GM19240 (cell line): ENCODE data around the gene PSME2.
"Not testable (repeated sequence)": the region's sequence is repeated elsewhere in the genome, so short reads cannot be mapped to it uniquely, and the experiment has no call there.

Experiments
- DNase-seq: peaks from one replicate; pipeline ENCODE4 v3.0.0; 2011; ENCODE audit warnings: low spot score; ENCODE audit not compliant: insufficient read length

Gene PSME2

DNA sequence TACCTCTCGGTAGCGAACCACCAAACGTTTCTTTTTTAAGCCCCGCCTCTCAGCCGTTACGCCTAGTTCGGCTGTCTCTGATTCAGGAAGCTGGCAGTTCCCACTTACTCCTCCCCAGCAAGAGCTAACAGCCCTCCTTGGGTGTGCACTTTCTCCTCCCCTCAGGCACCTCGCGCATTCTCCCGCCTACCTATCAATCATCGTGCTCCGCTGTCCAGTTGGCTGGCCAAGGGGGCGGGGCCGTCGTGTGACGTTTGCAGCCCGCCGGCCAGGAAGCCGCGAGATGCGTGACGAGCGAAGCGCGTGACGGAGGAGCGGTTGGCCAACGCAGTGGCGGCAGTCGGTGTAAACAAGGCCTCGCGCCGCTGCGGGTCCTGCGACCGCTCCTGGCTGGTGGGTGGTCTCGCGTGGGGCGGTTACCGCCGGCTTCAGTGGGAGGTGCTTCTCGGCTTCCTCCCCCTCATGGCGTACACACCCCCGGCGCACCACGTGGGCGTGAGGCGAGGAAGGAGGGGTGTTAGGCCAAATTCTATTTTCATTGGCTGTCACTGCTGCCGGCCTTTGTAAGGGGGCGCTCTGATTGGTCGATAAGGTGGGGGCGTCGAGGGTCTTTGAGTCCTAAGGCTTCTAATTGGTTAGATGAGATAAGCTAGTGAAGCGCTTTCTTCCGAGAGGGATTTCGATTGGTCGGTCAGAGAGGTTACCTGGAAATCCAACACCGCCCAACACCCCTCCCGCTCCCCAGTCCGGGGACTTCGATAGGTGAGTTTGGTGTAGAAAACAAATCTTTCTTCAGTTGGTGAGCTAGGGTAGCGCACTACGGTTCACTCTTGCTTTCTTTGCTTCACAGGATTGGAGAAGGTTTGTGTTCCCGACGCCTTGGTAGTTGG lies 31.6 kb downstream of the PSME2 start, which contains the start of the genes DCAF11 and NRL:
Gene DCAF11 (plus strand): TSS at position 246 of the 890 bp plus-strand sequence. CDS start 818 bp downstream, outside the sequence.
Gene NRL (minus strand): TSS at position 418 of the 890 bp plus-strand sequence. CDS start 32,101 bp downstream, outside the sequence.
- DNase-seq = peak; percentile 91

DNA sequence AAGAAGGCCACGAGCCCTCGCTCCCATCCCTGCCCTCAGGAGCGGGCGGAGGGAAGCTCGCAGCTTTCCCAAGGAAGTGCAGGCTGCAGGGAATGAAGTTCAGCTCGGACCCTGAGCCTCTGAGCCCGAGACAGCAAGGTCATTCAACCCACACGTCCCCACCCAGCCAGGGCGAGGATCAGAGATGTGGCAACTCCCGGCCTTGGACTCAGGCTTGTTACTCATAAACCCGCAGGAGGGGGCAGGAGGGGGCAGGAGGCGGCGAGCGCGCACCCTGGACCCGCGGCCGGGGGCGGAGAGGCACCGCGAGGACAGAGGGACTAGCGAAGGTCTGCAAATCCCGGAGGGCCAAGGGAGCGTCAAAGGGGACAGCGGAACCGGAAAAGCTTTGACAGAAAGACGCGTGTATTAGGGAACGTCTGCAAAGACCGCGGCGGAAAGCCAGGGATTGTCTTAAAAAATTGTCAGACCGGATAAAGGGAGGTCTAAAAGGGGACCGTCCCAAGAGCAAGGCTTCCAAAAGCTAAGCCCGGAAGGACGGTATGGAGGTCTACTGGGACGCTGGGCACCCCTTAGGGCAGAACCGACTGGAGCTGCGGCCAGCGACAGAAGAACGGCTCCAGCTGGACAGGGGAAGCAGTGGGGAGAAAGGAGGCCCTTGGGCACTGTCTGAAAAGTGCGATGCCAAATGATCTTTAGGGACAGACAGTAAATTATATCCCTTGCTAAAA lies 32.4 kb downstream of the PSME2 start:
- DNase-seq = peak; percentile 46

DNA sequence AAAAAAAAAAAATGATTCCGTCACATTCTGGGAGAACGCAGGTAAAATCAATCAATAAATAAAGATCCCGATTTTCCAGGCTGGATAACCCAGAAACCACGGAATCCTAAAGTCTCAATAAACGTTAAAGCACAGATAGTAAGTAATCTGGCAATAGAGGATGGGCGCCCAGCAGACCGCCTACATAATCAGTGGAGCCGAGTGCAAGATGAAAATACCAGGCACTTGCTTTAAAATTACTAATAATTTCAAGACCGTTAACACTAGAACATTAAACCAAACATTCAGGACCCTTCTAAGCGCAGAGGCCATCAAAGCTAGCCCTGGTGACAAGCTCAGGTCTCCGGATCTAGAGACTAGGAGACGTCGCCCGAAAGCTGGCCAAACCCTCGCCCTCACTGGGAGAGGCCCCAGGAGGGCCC lies 33.0 kb downstream of the PSME2 start:
- no peak for DNase-seq

DNA sequence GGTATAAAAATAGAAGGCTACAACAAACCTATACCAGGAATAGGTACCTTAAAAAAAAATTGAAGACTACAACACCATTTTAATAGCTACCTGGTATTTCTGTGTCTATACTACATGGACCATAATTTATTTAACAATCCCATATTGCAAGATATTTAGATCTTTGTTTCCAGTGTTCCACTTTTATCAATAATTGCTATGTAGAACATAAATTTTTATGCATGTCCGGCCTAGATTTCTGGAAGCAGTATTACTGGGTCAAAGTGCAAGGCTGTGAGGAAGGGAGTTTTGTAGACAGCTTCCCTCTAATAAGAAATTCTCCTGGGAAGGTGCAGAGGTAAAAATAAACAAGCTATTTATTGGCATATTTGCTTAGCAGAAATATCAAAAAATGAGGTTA lies 35.9 kb downstream of the PSME2 start:
- DNase-seq = no peak

DNA sequence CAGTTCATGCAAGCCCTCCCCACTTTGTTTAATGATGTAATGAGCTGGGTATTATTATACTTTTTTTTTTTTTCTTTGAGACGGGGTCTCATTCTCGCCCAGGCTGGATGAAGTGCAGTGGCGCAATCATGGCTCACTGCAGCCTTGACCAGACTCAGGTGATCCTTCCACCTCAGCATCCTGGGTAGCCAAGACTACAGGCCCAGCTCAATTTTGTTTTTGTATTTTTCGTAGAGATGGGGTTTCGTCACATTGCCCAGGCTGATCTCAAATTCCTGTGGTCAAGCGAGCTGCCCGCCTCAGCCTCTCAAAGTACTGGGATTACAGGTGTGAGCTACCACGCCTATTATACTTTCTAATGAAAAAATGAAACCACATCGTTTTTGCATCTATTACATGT lies 36.4 kb downstream of the PSME2 start:
- DNase-seq = no peak

DNA sequence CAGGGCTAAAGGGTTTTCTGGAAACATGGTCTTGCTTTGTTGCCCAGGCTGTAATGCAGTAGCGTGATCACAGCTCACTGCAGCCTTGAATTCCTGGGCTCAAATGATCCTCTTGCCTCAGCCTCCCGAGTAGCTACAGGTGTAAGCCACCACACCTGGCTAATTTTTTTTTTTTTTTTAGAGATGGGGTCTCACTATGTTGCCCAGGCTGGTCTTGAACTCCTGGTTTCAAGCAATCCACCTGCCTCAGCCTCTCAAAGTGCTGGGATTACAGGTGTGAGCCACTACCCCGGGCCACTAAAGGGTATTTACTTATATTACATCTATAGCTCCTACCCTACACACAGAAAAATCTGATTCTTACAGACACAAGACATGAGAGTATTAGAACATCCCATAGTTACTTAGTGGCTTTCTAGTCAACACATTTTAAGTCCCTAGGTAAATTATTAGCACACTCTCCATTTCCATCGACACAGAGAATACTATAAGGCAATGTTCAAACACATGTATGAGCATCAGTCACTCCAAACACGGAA lies 38.0 kb downstream of the PSME2 start:
- no peak for DNase-seq

DNA sequence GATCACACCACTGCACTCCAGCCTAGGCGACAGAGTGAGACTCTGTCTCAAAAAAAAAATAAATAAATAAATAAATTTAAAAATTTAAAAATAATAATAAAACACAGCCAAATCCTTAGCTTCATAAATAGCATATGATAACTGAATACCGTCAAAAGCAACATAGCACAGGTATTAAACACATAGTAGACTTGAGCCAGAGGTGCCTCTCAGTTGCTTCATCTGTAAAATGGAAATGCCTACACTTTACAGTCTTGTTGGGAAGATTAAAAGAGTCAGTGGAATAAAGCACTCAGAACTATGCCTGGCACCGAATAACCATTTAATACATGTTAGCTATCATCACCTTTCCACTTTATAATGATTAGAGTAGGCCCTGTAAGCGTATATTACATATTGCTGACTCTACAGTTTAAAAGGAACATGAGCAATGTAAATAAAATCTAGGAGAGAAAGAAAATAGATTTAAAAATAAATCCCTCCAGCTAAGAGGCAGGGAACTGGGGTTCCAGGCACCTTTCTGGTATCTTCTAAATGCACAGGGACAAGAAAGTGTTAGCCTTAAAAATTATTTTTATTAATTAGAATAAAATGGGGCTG lies 39.6 kb downstream of the PSME2 start:
- no peak for DNase-seq

DNA sequence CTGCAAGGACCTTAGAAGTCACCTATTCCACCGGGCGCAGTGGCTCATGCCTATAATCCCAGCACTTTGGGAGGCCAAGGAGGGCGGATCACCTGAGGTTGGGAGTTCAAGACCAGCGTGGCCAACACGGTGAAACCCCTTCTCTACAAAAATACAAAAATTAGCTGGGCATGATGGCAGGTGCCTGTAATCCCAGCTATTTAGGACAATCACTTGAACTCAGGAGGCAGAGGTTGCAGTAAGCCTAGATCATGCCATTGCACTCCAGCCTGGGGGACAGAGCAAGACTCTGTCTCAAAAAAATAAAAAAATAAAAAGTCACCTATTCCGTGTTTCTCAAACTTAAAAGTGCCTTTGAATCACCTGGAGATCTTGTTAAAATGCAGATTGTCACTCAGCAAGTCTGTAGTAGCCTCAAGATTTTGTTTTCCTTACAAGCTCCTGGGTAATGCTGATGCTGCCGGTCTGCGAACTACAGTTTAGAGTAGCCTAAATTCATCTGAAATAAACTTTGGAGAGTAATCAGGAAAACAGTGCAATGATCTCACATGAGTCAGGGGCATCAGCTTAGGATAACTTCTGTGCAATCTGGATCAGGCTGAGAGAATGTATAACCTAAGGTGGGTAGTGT lies 40.7 kb downstream of the PSME2 start:
- DNase-seq = not testable (repeated sequence)

DNA sequence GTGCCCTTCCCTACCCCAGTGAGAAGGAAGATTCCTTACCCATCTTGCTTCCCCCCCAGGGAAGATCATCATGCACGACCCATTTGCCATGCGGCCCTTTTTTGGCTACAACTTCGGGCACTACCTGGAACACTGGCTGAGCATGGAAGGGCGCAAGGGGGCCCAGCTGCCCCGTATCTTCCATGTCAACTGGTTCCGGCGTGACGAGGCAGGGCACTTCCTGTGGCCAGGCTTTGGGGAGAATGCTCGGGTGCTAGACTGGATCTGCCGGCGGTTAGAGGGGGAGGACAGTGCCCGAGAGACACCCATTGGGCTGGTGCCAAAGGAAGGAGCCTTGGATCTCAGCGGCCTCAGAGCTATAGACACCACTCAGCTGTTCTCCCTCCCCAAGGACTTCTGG lies 43.0 kb downstream of the PSME2 start:
- DNase-seq = no peak

DNA sequence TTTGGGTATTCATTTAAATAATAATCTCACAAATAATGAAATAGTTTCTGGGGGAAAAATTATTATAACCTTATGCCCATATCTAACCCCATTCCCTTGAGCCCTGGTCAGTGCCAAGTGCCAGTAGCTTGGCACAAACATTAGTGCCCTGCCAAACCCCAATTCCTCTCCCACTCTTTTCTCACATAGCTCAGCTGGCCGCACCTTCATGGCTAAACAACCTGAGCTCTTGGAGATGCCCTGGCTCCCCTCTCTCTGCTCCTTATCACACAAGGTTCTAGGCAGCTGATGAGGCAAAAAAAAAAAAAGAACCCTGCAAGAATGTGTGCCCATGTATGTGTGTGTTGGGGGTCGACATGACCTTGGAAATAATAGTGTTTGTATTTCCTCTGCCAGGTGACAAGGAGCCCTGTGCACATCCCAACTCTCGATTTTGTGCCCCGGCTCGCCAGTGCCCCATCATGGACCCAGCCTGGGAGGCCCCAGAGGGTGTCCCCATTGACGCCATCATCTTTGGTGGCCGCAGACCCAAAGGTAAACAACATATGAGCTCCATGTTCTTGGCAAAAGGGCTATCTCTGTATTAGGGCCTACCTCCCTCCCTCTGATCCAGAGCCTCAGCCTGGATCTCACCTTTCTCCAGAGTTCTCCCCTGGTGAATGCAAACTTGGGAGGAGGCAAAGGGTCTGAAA lies 43.9 kb downstream of the PSME2 start:
- no peak for DNase-seq

DNA sequence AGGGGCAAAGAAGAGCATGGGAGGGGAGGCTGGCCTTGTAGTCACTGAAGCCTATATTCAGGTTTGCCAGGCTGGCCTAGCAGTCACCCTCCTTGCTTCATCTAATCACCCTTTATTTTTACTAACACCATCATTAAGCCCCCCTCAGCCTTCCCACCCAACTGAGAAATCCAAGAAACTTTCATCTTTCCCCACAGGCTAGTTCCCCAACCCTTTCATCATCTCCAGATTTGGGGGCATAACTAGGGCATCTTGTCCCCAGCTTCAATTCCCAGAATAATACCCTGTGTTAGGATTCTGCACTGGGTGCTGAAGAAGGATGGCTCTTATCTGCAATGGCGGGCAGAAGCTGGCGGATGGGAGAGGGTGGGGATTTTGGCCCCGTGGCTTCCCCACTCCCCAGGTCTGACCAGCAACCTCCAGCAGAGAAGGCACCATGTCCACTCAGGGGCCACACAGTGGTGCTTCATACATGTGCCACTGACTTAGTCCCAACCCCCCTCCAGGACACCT lies 45.4 kb downstream of the PSME2 start:
- DNase-seq = no peak

DNA sequence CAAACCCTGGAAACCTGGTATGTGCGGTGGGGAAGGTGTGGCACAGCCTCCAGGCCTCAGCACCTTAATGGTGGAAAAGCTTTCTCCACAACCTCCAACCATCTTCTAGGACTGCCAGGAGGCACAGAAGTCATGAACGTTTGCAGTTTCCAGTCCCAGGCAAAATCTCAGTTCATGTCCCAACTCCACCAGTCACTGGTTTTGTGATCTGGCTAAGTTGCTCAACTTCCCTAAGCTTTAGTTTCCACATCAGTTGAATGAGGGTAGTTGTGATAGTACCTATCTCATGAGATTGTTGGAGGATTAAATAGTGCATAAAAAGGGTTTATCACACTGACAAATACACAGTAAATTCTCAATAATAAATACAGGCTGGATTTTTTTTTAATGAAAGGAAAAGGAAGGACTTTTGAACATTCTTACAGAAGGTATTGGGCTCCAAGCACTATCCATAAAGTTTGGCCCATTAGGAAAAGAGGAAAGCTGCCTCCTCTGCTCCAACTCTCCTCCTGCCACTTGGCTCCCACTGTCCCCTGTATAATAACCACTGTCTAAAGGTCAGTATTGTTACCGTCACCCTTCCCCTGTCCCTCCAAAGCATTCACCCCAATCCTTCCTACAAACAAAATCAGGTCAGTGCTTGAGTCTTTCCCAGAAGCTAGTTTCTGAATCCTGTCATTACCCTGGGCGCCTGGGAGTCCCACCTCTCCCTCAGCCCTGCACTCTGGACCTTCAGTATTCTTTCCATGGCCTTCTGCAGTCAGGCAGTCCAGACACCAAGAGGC lies 46.0 kb downstream of the PSME2 start:
- DNase-seq = no peak

DNA sequence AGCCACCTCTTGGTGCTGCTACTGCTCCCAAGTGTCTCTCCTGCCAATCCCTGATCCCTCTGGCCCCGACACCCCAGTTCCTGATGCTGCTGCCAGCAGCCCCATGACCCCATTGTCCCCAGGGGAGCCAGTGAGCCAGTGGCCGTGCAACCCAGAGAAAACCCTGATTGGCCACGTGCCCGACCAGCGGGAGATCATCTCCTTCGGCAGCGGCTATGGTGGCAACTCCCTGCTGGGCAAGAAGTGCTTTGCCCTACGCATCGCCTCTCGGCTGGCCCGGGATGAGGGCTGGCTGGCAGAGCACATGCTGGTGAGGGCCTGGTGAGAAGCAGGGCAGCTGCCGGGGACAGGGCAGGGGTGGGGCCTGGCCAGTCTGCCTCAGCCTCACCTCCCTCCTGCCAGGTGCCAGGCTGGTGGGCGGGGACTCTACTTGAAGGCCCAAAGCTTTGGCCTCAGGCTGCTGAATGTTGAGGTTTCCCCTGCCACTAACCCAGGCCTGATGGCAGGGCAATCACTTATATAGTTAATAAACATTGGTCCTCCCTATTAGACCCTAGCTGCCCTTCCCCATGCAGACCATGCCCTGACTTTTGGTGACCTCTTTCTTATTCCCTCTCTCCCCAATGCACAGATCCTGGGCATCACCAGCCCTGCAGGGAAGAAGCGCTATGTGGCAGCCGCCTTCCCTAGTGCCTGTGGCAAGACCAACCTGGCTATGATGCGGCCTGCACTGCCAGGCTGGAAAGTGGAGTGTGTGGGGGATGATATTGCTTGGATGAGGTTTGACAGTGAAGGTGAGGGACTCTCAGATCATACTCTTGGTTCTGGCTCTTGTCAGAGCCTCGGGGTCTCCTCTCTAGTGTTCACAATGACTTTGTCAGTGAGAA lies 47.2 kb downstream of the PSME2 start:
- no peak for DNase-seq

DNA sequence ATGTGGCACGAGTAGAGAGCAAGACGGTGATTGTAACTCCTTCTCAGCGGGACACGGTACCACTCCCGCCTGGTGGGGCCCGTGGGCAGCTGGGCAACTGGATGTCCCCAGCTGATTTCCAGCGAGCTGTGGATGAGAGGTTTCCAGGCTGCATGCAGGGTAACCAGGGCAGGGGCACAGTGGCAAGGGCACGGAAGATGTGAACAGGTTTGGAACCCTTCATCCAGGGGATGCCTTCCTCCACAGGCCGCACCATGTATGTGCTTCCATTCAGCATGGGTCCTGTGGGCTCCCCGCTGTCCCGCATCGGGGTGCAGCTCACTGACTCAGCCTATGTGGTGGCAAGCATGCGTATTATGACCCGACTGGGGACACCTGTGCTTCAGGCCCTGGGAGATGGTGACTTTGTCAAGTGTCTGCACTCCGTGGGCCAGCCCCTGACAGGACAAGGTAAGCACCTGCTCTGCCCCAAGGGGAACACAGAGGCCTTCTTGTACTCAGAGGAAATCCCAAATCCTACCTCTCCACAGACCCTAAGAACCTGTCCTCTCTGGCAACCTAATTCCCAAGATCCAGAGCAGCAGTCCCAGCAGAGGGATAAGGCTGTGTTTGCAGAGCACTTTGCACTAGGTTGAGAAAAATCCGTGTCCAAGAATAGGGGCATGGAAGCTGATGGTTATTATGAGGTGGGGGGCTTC lies 48.0 kb downstream of the PSME2 start:
- no peak for DNase-seq

DNA sequence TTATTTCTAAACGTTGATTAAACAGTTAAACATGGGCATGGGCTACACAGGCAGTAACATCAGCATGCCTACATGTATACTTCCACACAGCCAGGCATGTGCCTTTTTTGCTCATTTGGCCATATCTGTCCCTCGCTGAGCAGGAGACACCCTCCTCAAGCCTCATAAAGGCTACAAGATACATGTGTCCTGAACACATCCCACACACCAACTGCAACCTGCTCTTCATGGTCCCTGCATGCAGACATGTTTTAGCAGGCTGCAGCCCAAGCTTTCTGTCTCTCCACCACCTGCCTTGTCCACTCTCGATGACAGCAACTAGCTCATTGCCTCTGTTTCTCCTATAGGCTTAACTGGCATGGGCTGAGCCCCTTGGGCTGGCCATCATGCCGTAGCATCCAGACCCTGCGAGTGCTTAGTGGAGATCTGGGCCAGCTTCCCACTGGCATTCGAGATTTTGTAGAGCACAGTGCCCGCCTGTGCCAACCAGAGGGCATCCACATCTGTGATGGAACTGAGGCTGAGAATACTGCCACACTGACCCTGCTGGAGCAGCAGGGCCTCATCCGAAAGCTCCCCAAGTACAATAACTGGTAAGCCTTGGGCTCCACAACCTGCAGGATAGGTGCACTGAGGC lies 49.7 kb downstream of the PSME2 start:
- no peak for DNase-seq

DNA sequence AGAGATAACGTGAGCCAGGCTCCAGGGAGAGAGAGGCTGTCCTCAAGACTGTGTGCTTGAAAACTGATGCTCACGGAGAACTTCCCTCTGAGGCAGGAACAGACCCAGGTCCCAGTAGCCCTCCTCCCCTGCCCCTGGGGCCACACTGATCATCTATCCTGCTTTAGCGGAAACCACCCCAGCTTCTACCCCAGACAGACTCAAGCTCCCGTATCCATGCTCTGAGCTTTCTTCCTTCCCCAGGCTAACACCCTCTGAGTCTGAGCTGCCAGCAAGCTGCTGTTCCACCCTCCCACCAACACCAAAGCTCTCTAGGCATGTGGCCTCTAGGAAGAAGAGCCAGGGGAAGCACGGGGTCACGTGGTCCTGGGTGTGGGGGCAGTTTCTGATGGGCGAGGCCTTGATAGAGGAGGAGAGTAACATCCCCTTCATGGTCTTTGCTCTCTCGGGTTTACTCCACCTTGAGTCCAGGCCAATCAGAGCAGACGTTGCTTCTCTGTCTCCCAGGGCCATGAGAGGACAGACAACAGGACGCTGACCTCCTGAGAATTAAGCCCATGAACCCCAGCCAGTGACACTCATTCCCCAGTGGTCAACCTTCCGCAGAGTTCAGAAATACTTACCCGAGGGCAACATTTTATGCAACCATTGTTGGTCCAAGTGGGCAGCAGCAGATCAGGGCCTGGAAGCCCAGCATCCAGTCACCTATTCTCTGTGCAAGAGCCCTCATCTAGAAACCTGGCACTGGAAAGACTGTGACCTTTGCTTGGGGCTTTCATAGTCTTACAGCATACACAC lies 50.9 kb downstream of the PSME2 start:
- peak; percentile 97 for DNase-seq

DNA sequence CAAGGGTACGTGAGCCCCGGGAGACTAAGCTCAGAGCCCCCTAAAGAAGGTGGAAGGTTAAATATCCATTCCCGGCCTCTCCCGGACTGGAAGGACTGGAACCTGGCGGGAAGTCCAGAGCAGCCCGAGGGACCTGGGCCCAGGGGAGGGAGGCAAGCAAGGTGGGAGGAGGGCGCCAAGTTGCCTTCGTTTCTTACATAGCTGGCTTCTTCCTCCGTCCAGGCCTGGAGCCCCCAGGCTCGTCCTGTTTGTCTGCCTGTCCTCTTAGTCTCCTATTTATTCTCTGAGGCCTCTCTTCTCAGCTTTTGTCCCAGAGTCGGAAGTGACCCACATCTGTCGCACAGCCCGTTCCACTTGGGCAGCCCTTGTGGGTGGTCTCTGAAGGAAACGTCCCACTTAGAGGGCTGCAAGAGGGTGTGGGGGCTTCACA lies 51.6 kb downstream of the PSME2 start:
- DNase-seq = no peak
